Daoy (cell line): ENCODE results near the gene UBASH3B. TPM values are rescaled to one million over a fixed set of nuclear protein-coding genes. Genes with fewer than 3 reads are reported as not detected.
"Not testable (repeated sequence)": the region's sequence is repeated elsewhere in the genome, so short reads cannot be mapped to it uniquely, and the experiment has no call there.

Experiments
- DNase-seq: peaks from one replicate; pipeline ENCODE4 v3.0.0-alpha.2; 2015; ENCODE audit warnings: low read depth
- total RNA-seq: library from RNA; depleted of rRNA; stranded (reverse); fragments of >200 nt; shearing (Covaris generic); gene quantifications from 2 replicates; pipeline ENCODE4 v1.2.3, GENCODE V29; 2014

The UBASH3B gene
- total RNA-seq, 1 experiment from 2014 or later = under 0.01 TPM

DNA sequence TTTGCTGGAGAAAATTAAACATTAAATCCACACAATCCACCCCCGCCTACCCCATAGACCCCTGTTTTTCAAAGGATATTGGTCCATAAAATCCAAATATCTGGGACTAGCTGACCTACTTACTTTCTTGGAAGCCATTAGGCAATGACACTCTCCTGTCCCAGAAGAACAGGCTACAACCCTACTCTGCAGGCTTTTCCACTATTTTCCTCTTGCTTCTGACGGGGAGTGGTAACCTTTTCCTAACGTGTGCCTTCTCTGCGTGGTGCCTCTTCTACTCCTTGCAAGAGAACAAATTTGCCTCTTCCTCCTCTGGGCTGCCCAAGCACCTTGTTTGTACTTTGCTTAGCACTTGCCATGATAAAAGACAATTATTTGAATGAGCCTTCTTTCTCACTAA, 51.6 kb downstream of the UBASH3B start:
- no peak for DNase-seq

DNA sequence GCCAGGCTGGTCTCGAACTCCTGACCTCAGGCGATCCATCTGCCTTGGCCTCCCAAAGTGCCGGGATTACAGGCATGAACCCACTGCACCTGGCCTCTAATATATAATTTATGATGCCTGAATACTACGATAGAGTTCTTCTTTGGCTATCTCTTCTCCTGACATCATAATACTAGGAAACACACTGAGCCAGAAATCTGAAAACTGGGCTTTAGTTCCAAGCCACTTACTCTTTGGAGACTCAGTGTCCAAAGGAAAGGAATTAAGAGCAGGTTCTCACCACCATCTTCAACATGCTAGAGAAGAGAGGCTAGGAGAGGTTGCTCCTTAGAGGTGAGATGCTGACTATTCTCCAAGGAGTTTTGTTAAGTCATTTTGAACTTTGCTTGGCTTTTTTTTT, 52.4 kb downstream of the UBASH3B start:
- DNase-seq = no peak

DNA sequence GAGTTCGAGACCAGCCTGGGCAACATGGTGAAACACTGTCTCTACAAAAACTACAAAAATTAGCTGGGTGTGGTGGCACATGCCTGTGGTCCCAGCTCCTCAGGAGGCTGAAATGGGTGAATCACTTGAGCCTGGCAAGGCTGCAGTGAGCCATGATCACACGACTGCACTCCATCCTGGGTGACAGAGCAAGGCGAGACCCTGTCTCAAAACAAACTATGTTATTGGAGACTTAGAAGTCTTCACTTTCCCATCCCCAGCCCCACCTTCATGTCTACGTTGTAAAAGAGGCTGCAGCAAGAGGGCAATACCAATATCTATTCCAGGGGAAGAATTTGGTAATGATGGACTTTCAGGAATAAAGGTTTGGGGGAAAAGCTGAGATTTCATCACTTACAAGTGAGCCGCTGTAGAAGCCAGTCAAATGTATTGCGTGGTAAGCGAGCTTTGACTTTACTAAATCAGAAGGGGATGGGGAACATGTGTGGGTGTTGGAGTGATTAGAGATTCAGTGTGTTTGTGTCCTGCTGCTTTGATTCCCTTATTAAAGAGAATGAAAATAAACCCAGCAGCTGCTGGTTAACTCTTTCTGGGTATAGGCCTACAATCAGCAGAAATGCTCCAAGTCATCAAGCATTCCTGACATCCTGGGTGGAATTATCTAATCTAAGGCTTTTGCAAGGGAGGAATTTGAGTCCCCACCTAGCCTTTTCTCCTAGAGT, 53.7 kb downstream of the UBASH3B start:
- peak; percentile 77 for DNase-seq

DNA sequence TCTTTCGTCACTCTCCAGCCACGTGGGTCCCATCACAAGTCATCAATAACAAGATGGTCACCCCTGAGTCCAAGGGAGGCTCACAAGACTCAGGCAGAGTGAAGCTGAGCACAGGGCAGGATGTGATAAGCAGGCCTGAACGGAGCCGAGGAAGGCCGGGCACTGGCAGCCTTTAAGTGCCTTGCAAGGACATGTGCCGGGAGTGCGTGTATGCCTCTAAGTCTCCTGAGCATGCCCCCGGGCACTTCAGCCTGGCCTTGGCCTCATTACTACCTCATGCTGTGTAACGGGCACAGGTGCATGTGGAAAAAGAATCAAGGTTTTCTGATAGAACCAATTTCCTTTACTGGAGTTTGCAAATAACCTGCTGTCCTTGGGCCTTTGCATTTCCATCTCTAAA, 55.8 kb downstream of the UBASH3B start:
- DNase-seq = no peak

DNA sequence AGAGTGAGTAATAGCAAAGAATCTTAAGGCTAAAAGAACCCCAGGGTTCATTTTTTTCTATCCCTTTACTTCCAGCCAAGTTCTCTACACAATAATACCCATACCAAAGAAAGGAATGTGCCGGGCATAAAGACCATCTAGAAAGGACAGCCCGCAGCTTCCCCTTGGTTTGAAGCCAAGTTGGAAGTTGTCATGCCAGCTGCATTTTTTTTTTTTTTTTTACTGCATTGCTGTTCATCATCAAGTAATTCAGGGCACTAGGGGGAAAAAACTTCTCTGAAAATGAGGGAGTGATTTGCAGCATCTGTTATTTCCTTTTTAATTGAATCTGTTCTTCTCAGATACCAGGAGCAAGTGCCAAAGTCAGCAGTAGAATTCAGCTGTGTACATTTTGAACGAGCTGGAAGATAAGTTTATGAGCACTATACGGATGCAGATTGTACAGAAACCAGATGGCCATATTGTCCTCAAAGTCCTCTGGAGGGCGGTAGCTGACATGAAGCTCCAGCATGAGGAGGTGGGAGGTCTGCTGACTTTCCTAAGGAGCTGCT, 56.4 kb downstream of the UBASH3B start:
- no peak for DNase-seq

DNA sequence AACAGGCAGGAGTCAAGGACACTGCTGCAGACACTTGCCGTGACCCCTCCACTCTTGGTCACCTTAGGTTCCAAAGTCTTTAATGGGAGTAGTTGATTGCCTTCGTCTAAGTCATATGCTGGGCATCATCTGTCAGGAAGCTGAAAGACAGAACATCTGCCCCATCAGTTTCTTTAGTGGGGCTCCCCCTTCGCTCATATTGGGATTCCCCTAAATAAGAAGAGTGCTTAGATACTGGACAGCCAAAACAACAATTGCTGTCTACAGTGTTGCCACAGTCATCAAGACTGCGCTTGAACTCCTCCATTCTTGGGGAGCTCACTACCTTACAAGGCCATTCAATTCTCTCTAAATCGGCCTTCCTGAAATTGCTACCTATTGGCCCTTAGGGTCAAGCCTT, 58.5 kb downstream of the UBASH3B start:
- DNase-seq = no peak

DNA sequence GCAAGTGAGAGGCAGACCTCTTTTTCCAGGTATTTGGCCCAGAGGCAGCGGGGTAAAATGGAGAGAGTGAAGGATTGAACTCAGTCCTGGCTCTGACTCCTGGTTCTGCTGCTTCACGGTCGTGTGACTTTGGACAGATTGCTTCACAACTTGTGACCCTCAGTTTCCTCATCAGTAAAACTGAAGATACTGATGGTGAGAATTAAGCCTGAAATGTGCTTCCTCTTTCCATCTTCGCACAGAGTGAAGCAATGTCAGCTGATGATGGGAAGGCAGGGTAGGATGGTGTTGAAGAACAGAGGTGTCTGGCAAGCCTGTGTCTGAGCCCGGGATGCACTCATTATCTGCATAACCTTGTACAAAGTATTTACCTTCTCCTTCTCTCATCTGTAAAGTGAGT, 59.0 kb downstream of the UBASH3B start:
- DNase-seq = no peak

DNA sequence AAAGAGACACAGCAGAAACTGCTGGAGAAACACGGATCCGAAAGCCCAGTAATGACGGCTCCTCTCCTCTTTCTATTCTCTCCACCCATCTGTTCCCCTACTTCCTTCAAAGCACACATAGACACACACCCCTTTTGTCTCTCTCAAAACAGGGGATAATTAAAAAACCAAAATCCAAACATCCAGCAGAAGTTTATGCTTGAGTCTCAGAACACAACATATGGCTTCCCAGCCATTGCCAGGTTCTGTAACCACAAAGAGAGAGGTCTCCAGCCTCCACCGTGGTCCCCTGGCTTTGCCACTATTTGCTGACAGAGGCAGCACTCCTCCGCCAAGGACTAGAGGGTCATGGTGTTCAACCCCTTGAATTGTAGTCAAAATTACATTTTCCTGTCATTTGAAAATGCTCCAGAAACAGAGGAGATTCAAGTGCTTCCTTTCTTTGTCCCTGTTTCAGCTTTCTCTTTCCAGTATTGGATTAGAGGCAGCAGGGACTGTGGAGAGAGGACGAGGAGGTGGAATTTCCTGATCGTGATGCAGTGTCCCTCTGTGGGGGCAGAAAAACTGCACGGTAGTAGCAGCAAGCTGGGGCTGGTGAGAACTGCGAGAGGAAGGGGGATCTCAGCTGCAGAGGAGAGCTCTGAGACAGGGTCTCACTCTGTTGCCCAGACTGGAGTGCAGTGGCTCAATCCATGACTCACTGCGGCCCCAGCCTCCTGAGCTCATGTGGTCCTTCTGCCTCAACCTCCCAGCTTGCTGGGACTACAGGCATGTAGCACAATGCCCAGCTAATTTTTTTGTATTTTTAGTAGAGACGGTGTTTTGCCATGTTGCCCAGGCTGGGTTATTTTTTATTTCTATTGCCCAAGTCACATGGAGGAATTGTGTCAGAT, 60.3 kb downstream of the UBASH3B start:
- no peak for DNase-seq

DNA sequence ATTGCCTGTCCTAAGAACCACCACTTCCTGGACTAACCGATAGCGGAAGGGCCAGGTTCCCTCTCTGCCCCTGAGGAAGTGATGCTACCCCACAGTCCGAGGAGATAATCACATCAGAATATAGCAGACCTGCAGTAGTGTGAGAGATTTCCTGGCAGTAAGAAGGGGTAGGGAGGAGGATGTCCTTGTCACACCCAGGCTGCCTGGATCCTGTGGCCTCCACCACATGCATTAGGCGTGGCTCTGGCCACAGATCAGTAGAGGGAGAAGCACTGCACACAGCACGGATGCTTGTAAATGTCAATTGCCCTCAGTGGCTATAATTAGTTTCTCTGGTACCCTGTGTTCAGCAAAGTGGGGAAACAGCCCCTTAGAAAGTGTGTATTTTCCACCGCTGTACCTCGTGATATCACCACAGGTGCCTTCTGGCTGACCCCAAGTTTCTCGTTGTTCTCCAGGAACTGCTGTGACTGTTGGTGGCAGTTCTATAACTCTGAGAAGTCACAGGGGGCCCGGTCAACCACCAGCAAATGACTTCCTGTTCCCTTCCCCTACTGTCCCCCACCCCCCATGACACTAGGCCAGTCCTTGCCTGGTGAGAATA, 61.8 kb downstream of the UBASH3B start:
- no peak for DNase-seq

DNA sequence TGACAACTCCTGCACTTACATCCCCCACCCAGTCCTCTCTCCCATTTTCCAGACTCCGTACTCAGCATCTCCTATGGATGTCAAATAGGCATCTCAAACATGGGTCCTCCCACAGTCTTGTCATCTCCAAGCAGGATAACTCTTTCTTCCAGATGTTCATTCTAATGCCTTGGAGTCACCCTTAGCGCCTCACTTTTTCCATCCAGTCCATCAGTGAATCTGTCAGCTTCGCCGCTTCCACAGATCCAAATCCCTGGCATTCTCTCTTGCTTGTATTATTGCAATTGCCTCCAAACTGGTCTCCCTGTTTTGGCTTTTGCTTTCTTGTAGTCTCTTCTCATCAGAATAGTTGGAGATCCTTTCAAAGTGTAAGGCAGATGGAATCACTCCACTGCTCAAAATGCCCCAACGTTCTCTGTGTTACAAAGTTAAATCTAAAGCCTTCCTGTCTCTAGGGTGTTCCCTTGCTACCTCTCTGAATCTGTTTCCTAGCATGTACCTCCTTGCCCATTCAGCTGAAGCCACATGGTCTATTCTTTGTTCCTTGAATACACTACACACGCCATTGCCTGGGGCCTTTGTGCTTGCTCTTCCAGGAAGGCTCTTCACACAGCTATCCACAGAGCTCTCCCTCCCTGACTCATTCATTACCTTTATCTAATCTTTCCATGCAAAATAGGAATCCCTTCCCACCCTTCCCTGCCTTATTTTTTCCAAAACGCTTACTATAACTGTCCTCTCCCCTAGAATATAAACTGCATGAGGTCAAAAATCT, 64.8 kb downstream of the UBASH3B start:
- DNase-seq = no peak

DNA sequence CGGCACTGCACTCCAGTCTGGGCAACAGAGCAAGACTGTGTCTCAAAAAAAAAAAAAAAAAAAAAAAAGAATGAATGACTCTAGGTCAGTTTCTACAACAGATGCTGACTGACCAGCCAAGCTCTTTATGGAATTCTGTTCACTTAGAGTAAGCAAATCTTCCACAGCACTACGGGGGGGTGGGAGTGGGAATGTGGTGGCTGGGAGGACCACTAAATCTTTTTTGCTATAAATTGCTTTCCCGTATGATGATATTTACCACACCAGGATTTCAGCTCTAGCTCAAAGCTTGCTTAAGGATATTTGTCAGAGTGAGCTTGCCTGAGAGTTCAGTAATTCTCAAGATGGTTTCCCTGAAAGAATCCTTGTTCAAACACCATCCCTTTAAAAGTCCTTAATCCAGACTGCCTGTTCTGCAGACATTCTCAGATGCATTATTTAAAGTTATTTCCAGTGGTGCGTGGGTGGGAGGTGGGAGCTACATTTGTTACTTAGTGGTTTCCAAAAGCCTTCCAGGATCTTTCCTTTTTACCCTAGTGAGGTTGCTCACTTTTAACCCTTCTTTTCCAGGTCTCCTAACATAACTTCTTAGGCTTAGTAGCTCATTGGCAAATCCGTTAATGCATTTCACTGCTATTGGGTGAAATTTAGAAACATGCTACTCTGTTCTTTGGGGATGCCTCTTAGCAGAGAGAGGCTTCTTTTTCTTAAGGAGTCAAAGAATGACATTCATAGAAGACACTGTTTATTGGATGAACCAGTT, 65.9 kb downstream of the UBASH3B start:
- no peak for DNase-seq

DNA sequence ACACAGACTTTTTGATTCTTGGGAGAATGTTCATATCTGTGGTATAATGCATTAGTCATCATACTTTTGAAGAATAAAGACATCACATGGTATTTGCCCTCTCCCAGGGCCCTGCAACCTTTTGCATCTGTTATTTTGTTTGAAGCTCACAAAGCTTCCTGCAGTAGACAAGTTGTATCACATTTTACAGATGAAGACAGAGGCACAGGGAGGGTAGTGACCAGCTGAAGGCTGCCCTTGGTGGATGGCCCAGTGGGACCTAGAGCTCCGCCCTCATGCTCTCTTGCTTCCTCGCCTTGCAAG, 66.4 kb downstream of the UBASH3B start:
- no peak for DNase-seq

DNA sequence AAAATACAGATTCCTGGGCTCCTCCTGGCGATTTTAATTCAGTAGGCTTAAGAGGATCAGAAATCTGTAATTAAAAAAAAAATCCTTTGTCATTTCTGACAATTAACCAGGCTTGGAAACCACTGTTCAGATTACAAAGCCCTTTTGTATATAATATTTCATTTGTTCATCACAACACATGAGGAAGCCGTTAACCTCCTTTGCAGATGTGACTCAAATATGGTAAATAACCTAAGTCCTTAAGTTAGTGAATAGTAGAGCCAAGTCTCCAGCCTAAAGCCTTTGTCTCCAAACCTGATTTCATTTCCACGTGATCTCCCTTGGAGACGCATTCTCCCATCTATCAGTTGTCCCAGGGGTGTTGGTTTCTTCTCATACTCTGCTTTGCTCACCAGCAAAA, 67.6 kb downstream of the UBASH3B start:
- DNase-seq = no peak

DNA sequence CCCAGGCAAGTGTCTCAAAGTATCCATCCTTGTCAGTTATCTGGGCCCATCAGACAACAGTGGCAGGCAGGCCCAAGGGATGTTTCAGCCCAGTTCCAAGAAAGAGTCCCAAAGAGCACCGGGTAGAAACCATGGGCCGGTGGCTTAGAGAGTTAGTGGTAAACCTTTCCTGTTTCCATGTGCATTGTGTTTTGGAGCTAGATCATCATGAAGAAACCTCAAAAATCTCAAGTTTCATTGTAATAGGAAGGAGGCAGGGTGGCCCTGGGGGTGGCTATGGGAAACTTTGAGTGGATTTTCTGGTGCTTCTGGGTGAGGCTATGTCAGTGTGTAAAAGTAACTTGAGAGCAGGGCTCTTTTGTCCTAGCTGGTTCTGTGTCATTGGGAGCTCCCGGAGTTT, 68.1 kb downstream of the UBASH3B start:
- DNase-seq = no peak

DNA sequence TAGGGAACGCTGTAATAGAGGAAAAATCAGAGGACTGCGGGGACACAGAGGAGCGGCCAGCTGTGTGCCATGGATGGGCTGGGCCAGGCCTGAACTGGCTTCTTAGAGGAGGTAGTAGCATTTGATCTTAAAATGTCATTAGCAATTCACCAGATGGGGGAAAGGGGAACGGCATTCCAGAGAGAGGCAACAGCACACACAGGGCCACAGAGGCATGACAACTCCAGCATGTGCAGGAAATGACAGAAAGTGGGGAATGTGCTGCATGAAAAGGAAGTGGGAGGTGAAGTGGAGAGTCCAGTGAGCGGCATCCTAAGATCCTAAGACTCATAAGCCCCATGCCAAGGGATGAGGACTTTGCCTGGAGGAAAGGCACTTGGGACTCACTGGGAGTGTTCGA, 69.0 kb downstream of the UBASH3B start:
- DNase-seq = no peak

DNA sequence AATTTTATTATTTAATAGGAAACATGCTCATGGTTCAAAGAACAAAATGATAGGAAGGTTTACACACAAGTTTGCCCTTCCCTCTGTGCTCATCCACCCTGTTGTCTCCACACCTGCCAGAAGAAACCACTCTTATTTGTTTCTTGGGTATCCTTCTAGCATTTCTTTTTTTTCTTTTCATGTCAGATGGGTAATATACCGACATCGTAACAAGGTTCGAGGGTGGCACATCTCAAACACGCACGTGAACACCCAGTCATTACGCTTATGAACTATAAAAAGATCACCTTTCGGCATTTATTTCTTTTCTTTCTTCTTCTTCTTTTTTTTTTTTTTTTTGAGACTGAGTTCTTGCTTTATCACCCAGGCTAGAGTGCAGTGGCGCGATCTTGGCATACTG, 70.5 kb downstream of the UBASH3B start:
- DNase-seq = no peak

DNA sequence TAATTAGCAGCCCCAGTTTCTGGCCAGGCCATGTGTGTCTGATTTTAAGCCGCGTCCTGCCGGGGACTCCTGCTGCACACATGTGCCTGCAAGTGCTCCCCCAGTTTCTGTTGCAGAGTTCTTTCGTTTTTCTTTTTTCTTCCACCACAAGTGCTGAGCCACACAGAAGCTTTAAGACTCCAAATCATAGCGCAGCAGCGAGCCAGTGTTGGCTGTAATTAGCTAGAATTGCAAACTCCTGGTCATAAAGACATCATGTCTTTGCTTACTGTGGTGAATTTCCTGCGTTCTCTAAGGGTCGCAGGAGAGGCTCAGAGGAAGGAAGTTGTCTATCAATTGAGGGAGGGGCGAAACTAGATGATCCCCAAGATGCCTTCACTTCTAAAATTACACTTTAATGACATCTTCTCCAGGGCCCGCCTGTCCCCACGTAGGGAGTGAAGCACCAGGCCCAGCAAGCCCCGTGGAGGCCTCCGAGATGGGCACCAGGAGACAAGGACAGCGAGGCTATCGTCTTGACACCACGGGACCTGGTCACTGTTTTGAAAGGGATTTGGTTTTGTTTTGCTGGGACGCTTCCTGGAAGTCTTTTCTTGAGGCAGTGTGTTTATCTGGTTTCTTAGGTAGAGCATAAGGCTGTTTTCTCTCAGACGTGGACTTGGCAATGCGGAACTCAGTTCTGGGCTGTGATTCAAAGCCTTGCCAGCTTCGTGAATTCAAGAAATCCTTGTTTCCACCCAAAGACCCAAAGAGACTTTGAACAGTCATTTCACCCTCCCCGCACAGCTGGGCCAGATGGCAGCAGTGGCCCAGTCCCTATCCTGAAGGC, 71.8 kb downstream of the UBASH3B start:
- DNase-seq = no peak

DNA sequence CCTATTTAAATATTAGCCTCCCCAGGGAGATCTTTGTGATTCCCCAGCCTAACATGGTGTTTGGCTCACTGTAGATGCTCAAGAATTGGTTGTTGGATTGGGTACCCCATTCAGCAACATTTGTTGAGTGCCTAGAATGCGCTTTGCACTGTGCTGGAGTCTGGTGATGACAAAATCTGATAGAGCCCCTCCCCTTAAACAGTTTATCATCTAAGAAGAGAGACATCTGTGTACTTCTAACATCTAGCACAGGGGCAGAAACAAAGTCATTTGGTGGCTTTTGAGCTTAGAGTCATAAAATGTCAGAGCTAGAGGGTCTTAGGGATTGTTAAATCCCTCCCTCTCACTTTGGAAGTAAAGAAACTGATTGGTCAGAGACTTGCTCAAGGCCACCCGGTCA, 73.0 kb downstream of the UBASH3B start:
- DNase-seq = no peak

DNA sequence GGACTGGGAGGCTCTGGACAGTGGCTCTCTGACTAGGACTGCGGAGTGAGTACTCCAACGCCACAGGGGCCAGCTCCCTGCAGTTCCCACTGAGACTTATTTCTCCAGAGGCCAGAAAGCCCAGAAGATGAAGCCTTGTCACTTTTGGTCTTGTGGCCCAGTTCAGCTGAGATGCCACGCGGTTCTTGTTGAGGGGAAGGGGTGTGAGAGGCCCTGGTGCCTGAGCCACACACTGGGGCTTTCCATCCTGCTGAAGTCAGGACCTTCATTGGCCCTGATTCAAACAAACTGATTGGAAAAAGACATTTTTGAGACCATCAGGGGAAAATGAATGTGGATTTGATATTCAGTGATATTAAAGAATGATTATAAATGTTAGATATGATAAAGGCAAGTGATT, 73.6 kb downstream of the UBASH3B start:
- DNase-seq = no peak

DNA sequence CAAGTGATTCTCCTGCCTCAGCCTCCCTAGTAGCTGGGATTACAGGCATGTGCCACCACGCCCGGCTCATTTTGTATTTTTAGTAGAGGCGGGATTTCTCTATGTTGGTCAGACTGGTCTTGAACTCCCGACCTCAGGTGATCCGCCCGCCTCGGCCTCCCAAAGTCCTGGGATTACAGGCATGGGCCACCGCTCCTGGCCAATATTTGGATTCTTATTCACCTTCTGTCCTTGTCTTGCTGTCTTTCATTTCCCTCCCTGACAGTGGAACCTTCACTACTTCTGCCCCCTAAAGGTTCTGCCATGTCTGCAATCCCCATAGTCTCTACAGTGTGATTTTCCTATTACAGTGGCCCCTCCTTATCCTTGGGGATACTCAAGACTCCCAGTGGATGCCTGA, 75.2 kb downstream of the UBASH3B start:
- DNase-seq = not testable (repeated sequence)
